Measurements from ENCODE around the gene EIPR1.

DNA sequence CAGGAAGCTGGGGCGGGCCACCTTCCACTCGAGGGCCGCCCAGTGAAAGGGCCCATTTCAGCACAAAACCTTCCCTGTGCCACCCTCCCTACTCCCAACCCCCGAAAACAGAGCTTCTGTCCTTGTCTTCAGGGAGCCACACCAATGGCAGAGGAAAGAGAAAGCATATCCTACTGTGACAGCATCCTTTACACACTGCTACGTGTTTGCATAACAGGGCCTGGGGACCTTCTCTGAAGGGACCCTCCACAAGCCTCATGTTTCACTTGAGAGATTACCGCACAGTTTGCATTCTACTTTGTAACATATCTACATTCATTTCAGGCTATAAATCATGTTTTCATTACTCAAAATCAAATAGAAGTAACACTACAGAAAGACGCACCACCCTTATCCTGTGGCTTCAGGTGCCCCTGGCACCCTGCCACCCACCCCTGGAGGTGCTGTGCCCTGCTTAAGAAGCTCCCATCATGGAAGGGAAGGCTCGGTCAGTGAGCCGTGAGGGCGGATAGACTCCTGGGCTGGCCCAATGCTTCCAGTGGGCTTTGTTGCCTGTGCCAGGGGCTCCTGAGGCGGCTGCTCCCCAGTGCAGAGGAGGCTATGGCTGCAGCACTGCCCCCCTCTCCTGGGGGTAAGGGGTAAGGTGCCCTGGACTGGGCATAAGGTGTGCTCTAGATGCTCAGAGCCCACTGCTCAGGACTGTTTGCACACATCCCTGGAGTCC, 52.0 kb downstream of the EIPR1 start:
- TF ChIP-seq CTCF (IDR thresholded peaks at IDR 0.05; ENCODE audit: extremely low read depth in 1 of 2, insufficient read depth in 1 of 2, low read depth in 1 of 2, low read length in 2 of 2) (no peak), POLR2AphosphoS5 (IDR thresholded peaks at IDR 0.05; ENCODE audit: insufficient read depth, low read depth, low read length) (no peak), EZH2 (IDR thresholded peaks at IDR 0.05; ENCODE audit: borderline replicate concordance, low read depth, low read length, severe bottlenecking) (no peak), POLR2A (IDR thresholded peaks at IDR 0.05; ENCODE audit: low read depth, low read length) (no peak), FOS (IDR thresholded peaks at IDR 0.05; ENCODE audit: borderline replicate concordance, insufficient read depth, low read length) (no peak)
